Glomerular visceral epithelial cell (primary cell): ENCODE data around the gene FOXL3.

Source experiments
- DNase-seq: peaks from one replicate; pipeline ENCODE4 v3.0.0-alpha.2; 2016; ENCODE audit errors: extremely low spot score

Gene FOXL3

GRCh38 chr7:338295-339061, 48.5 kb downstream of the FOXL3 start:
- DNase-seq: no peak

- DNase-seq: no peak
Observed at GRCh38 chr7:339062-339342, 49.0 kb downstream of the FOXL3 start.

GRCh38 chr7:339696-340095, 49.7 kb downstream of the FOXL3 start:
- no peak for DNase-seq

GRCh38 chr7:340200-340937, 50.4 kb downstream of the FOXL3 start:
- DNase-seq: no peak
